Activated naive CD4-positive, alpha-beta T cell treated with anti-CD3 and anti-CD28 coated beads, Interleukin-2, amount 10 ng/mL, durations not matched to agents 7 days and 5 days (primary cell): Measurements from ENCODE around the gene NAXE.
A peak's percentile ranks its signal among the peaks of the same experiment; 100 is the strongest.

Experiments
- CTCF ChIA-PET: fragments of 350-600 bp; sonication (Branson Sonifier 250); formaldehyde crosslinking; loops from one replicate; lab custom pipeline; 2021; ENCODE audit warnings: antibody characterized with exemption; lab: Charles Lee
- DNase-seq: peaks from one replicate; pipeline ENCODE4 v3.0.0-alpha.2; 2020
- H3K27ac Mint-ChIP-seq: one replicate; pipeline ENCODE4 v1.8.0; 2021; ENCODE audit warnings: mild to moderate bottlenecking, moderate library complexity, mixed read lengths
- H3K27me3 Mint-ChIP-seq: one replicate; pipeline ENCODE4 v1.8.0; 2021; ENCODE audit warnings: mild to moderate bottlenecking, mixed read lengths
- H3K36me3 Mint-ChIP-seq: one replicate; pipeline ENCODE4 v1.8.0; 2021; ENCODE audit warnings: mixed read lengths
- H3K4me1 Mint-ChIP-seq: one replicate; pipeline ENCODE4 v1.8.0; 2021; ENCODE audit warnings: mixed read lengths
- H3K4me3 Mint-ChIP-seq: one replicate; pipeline ENCODE4 v1.8.0; 2021; ENCODE audit warnings: mild to moderate bottlenecking, moderate library complexity, mixed read lengths
- H3K9me3 Mint-ChIP-seq: one replicate; pipeline ENCODE4 v1.8.0; 2021; ENCODE audit warnings: mixed read lengths

Gene NAXE

GRCh38 chr1:156554971-156555370 lies 36.6 kb upstream of the NAXE start:
- DNase-seq = no peak
- CTCF ChIA-PET = interaction anchor here (0.7 to 2.2 kb wide), 2 partner anchors 27 to 74 kb away, joined by 3 to 8 read pairs; no protein-coding TSS in a partner anchor
- H3K9me3 Mint-ChIP-seq = no peaks in the 10 kb centered on the region
- no peaks in the 10 kb centered on the region for H3K27me3 Mint-ChIP-seq
- H3K27ac Mint-ChIP-seq = no peak overlapping the region
- no peaks in the 10 kb centered on the region for H3K4me1 Mint-ChIP-seq
- H3K4me3 Mint-ChIP-seq = no peak overlapping the region
- H3K36me3 Mint-ChIP-seq = peaks cover 24% of the 10 kb centered on the region

- CTCF ChIA-PET = interaction anchor here (2.2 kb wide), 1 partner anchor 74 kb away, joined by 8 read pairs; no protein-coding TSS in a partner anchor
- Mint-ChIP-seq H3K27me3 (no peaks in the 10 kb centered on the region), H3K4me1 (no peaks in the 10 kb centered on the region), H3K9me3 (no peaks in the 10 kb centered on the region), H3K36me3 (peaks cover 21% of the 10 kb centered on the region), H3K4me3 (no peak overlapping the region), H3K27ac (no peak overlapping the region)
- no peak for DNase-seq
Measured at GRCh38 chr1:156555715-156556114, 35.9 kb upstream of the NAXE start.

- Mint-ChIP-seq H3K9me3 (no peaks in the 10 kb centered on the region), H3K36me3 (peaks cover 17% of the 10 kb centered on the region)
- CTCF ChIA-PET = interaction anchor here (2.2 kb wide), 1 partner anchor 75 kb away, joined by 8 read pairs; no protein-coding TSS in a partner anchor
Measured at GRCh38 chr1:156556354-156556753, 35.2 kb upstream of the NAXE start.

GRCh38 chr1:156559086-156559796 lies 32.3 kb upstream of the NAXE start:
- Mint-ChIP-seq H3K4me1 (no peaks in the 10 kb centered on the region), H3K36me3 (peaks cover 22% of the 10 kb centered on the region), H3K9me3 (no peaks in the 10 kb centered on the region), H3K27me3 (no peaks in the 10 kb centered on the region), H3K4me3 (no peak overlapping the region), H3K27ac (no peak overlapping the region)
- no peak for DNase-seq
- CTCF ChIA-PET = interaction anchor here (1.0 kb wide), 1 partner anchor 455 kb away, joined by 3 read pairs; no protein-coding TSS in a partner anchor

More at GRCh38 chr1:156556354-156556753, 35.2 kb upstream of the NAXE start:
- H3K27ac Mint-ChIP-seq = no peak overlapping the region
- no peak overlapping the region for H3K4me3 Mint-ChIP-seq
- no peaks in the 10 kb centered on the region for H3K27me3 Mint-ChIP-seq
- DNase-seq = no peak
- no peaks in the 10 kb centered on the region for H3K4me1 Mint-ChIP-seq

- CTCF ChIA-PET = interaction anchor here (1.0 kb wide), 1 partner anchor 456 kb away, joined by 3 read pairs; no protein-coding TSS in a partner anchor
- H3K27me3 Mint-ChIP-seq = no peaks in the 10 kb centered on the region
- H3K27ac Mint-ChIP-seq = no peak overlapping the region
- no peaks in the 10 kb centered on the region for H3K9me3 Mint-ChIP-seq
- peaks cover 25% of the 10 kb centered on the region for H3K36me3 Mint-ChIP-seq
- H3K4me1 Mint-ChIP-seq = no peaks in the 10 kb centered on the region
- H3K4me3 Mint-ChIP-seq = no peak overlapping the region
- no peak for DNase-seq
Measured at GRCh38 chr1:156559797-156560385, 31.7 kb upstream of the NAXE start.

- no peaks in the 10 kb centered on the region for H3K9me3 Mint-ChIP-seq
- H3K4me3 Mint-ChIP-seq = no peak overlapping the region
- H3K36me3 Mint-ChIP-seq = peaks cover 27% of the 10 kb centered on the region
- DNase-seq = no peak
- CTCF ChIA-PET = no interaction called here
- no peak overlapping the region for H3K27ac Mint-ChIP-seq
- no peaks in the 10 kb centered on the region for H3K4me1 Mint-ChIP-seq
- H3K27me3 Mint-ChIP-seq = no peaks in the 10 kb centered on the region
Measured at GRCh38 chr1:156560585-156561163, 30.9 kb upstream of the NAXE start.

- peaks cover 36% of the 10 kb centered on the region for H3K36me3 Mint-ChIP-seq
- no peak overlapping the region for H3K4me3 Mint-ChIP-seq
- H3K27me3 Mint-ChIP-seq = no peaks in the 10 kb centered on the region
- no peaks in the 10 kb centered on the region for H3K4me1 Mint-ChIP-seq
- no peak overlapping the region for H3K27ac Mint-ChIP-seq
- no peaks in the 10 kb centered on the region for H3K9me3 Mint-ChIP-seq
- no peak for DNase-seq
- CTCF ChIA-PET = interaction anchor here (1.3 kb wide), 1 partner anchor 124 kb away, joined by 3 read pairs; no protein-coding TSS in a partner anchor
Measured at GRCh38 chr1:156565519-156565918, 26.1 kb upstream of the NAXE start.

GRCh38 chr1:156566436-156566835 lies 25.1 kb upstream of the NAXE start:
- Mint-ChIP-seq H3K27ac (no peak overlapping the region), H3K4me3 (no peak overlapping the region), H3K36me3 (peaks cover 36% of the 10 kb centered on the region), H3K4me1 (peaks cover 9% of the 10 kb centered on the region), H3K27me3 (no peaks in the 10 kb centered on the region), H3K9me3 (no peaks in the 10 kb centered on the region)
- CTCF ChIA-PET = interaction anchor here (1.3 kb wide), 1 partner anchor 123 kb away, joined by 3 read pairs; no protein-coding TSS in a partner anchor
- DNase-seq = no peak

- Mint-ChIP-seq H3K27me3 (peaks cover 39% of the 10 kb centered on the region), H3K4me3 (peak overlapping the region; percentile 86), H3K4me1 (peaks cover 24% of the 10 kb centered on the region), H3K27ac (no peak overlapping the region), H3K36me3 (peaks cover 19% of the 10 kb centered on the region), H3K9me3 (no peaks in the 10 kb centered on the region)
- no peak for DNase-seq
- CTCF ChIA-PET = interaction anchor here (0.6 to 2.2 kb wide), 5 partner anchors 10 to 114 kb away, joined by 3 to 8 read pairs (median 4); no protein-coding TSS in a partner anchor
Measured at GRCh38 chr1:156571261-156571852, 20.2 kb upstream of the NAXE start.

- Mint-ChIP-seq H3K9me3 (no peaks in the 10 kb centered on the region), H3K4me3 (peak within 1 kb of the TSS; percentile 86), H3K27ac (peak within 1 kb of the TSS; percentile 51), H3K36me3 (peaks cover 16% of the 10 kb centered on the region), H3K27me3 (peaks cover 39% of the 10 kb centered on the region), H3K4me1 (peaks cover 24% of the 10 kb centered on the region)
- CTCF ChIA-PET = interaction anchor here (0.6 to 2.2 kb wide), 6 partner anchors 9 to 115 kb away, joined by 3 to 8 read pairs (median 4); no protein-coding TSS in a partner anchor
- peak; percentile 91 for DNase-seq
Measured at GRCh38 chr1:156571919-156572662, 19.5 kb upstream of the NAXE start, which contains the start of gene IQGAP3. Gene IQGAP3 (minus strand): TSS chr1:156572565. CDS start chr1:156572529, 36 bp downstream.

- Mint-ChIP-seq H3K27ac (no peak overlapping the region), H3K4me3 (peak overlapping the region; percentile 86), H3K4me1 (peaks cover 24% of the 10 kb centered on the region), H3K27me3 (peaks cover 39% of the 10 kb centered on the region), H3K36me3 (peaks cover 12% of the 10 kb centered on the region), H3K9me3 (no peaks in the 10 kb centered on the region)
- no peak for DNase-seq
- CTCF ChIA-PET = interaction anchor here (1.0 to 2.2 kb wide), 2 partner anchors 10 to 92 kb away, joined by 3 to 8 read pairs; no protein-coding TSS in a partner anchor
Measured at GRCh38 chr1:156572663-156573018, 18.9 kb upstream of the NAXE start.

GRCh38 chr1:156574039-156574633 lies 17.4 kb upstream of the NAXE start:
- Mint-ChIP-seq H3K4me1 (peaks cover 24% of the 10 kb centered on the region), H3K4me3 (no peak overlapping the region), H3K36me3 (peaks cover 8% of the 10 kb centered on the region), H3K27me3 (peaks cover 39% of the 10 kb centered on the region), H3K9me3 (no peaks in the 10 kb centered on the region), H3K27ac (no peak overlapping the region)
- no peak for DNase-seq
- CTCF ChIA-PET = interaction anchor here (1.2 to 1.6 kb wide), 2 partner anchors 94 to 189 kb away, joined by 4 to 6 read pairs; no protein-coding TSS in a partner anchor

GRCh38 chr1:156577550-156577949 lies 14.0 kb upstream of the NAXE start:
- H3K27me3 Mint-ChIP-seq = peaks cover 36% of the 10 kb centered on the region
- peaks cover 14% of the 10 kb centered on the region for H3K4me1 Mint-ChIP-seq
- CTCF ChIA-PET = interaction anchor here (0.7 kb wide), 1 partner anchor 87 kb away, joined by 3 read pairs; no protein-coding TSS in a partner anchor
- no peaks in the 10 kb centered on the region for H3K36me3 Mint-ChIP-seq
- no peaks in the 10 kb centered on the region for H3K9me3 Mint-ChIP-seq
- no peak overlapping the region for H3K27ac Mint-ChIP-seq
- no peak overlapping the region for H3K4me3 Mint-ChIP-seq
- no peak for DNase-seq
